ENCODE measurements around the gene SYDE2. TPM values are rescaled to one million over a fixed set of nuclear protein-coding genes. Genes with fewer than 3 reads are reported as not detected.
"Not testable (repeated sequence)": the region's sequence is repeated elsewhere in the genome, so short reads cannot be mapped to it uniquely, and the experiment has no call there.

SYDE2 gene
- total RNA-seq, 5 donors from 2014 or later (not counting 1 experiment from before 2014, with no cell fraction given), result 4.5 to 9.2 (median 5.8) TPM

- no CpG with 5 or more reads among the region's 5 CpGs for WGBS (ENCODE audit: insufficient coverage)
- ATAC-seq (replicated peaks in 1 of 4); H3K9me3 ChIP-seq; H3K4me1 ChIP-seq (ENCODE audit: control insufficient read depth in 1 of 2, extremely low read depth in 1 of 2, insufficient read depth in 2 of 2, low read length in 2 of 2); H3K27ac Mint-ChIP-seq; H3K4me3 ChIP-seq (ENCODE audit: control insufficient read depth in 1 of 2, extremely low read depth in 1 of 2, low read length in 1 of 2); DNase-seq; H3K36me3 Mint-ChIP-seq; H3K4me3 Mint-ChIP-seq; H3K27me3 Mint-ChIP-seq; H3K27ac ChIP-seq (ENCODE audit: low read length); H3K4me1 Mint-ChIP-seq; POLR2A ChIA-PET; H3K9me3 Mint-ChIP-seq; H3K36me3 ChIP-seq (ENCODE audit: control insufficient read depth in 2 of 2, extremely low read depth in 1 of 2, insufficient read depth in 1 of 2, low read length in 1 of 2); H3K27me3 ChIP-seq (replicated peaks in 1 of 2; ENCODE audit: control insufficient read depth in 2 of 2, extremely low read depth in 1 of 2, insufficient read depth in 2 of 2, low read length in 1 of 2): not testable (repeated sequence)
- CTCF ChIA-PET, result interaction anchor here in 1 of 2 donors (0.6 to 1.6 kb wide), 2 partner anchors 10 to 30 kb away, joined by 3 to 4 read pairs; no protein-coding TSS in a partner anchor
Measured at GRCh38 chr1:85138439-85138838, 62.4 kb downstream of the SYDE2 start.

GRCh38 chr1:85137660-85138059, 63.2 kb downstream of the SYDE2 start:
- Histone ChIP-seq H3K27me3 (replicated peaks in 1 of 2; ENCODE audit: control insufficient read depth in 2 of 2, extremely low read depth in 1 of 2, insufficient read depth in 2 of 2, low read length in 1 of 2) (no peaks in the 10 kb centered on the region), H3K36me3 (ENCODE audit: control insufficient read depth in 2 of 2, extremely low read depth in 1 of 2, insufficient read depth in 1 of 2, low read length in 1 of 2) (no peaks in the 10 kb centered on the region), H3K9me3 (no peaks in the 10 kb centered on the region), H3K4me3 (ENCODE audit: control insufficient read depth in 1 of 2, extremely low read depth in 1 of 2, low read length in 1 of 2) (no peak overlapping the region), H3K4me1 (ENCODE audit: control insufficient read depth in 1 of 2, extremely low read depth in 1 of 2, insufficient read depth in 2 of 2, low read length in 2 of 2) (no peaks in the 10 kb centered on the region), H3K27ac (ENCODE audit: low read length) (no peak overlapping the region)
- Mint-ChIP-seq H3K36me3 (no peaks in the 10 kb centered on the region), H3K4me3 (no peak overlapping the region), H3K27me3 (no peaks in the 10 kb centered on the region), H3K27ac (no peak overlapping the region), H3K9me3 (no peaks in the 10 kb centered on the region), H3K4me1 (no peaks in the 10 kb centered on the region)
- DNase-seq, result no peak
- ATAC-seq (replicated peaks in 1 of 4), result no peak
- POLR2A ChIA-PET, result no interaction called here
- 89% methylated on average over 6 of the region's 9 CpGs for WGBS (ENCODE audit: insufficient coverage)
- CTCF ChIA-PET, result no interaction called here

GRCh38 chr1:85135392-85135798, 65.4 kb downstream of the SYDE2 start:
- no CpG with 5 or more reads among the region's 1 CpG for WGBS (ENCODE audit: insufficient coverage)
- H3K27me3 ChIP-seq (replicated peaks in 1 of 2; ENCODE audit: control insufficient read depth in 2 of 2, extremely low read depth in 1 of 2, insufficient read depth in 2 of 2, low read length in 1 of 2), result no peaks in the 10 kb centered on the region
- CTCF ChIA-PET, result no interaction called here
- H3K27me3 Mint-ChIP-seq, result peaks cover 0 to 4% of the 10 kb centered on the region in 2 donors
- H3K9me3 Mint-ChIP-seq, result no peaks in the 10 kb centered on the region
- H3K36me3 Mint-ChIP-seq, result no peaks in the 10 kb centered on the region
- H3K27ac ChIP-seq (ENCODE audit: low read length), result no peak overlapping the region
- DNase-seq (no peak), ATAC-seq (replicated peaks in 1 of 4) (no peak)
- no peak overlapping the region for H3K27ac Mint-ChIP-seq
- POLR2A ChIA-PET, result interaction anchor here in 1 of 2 donors (0.7 kb wide), 1 partner anchor 18 kb away, joined by 6 read pairs; no protein-coding TSS in a partner anchor
- no peaks in the 10 kb centered on the region for H3K4me1 Mint-ChIP-seq
- H3K4me3 ChIP-seq (ENCODE audit: control insufficient read depth in 1 of 2, extremely low read depth in 1 of 2, low read length in 1 of 2), result no peak overlapping the region
- no peaks in the 10 kb centered on the region for H3K9me3 ChIP-seq
- no peaks in the 10 kb centered on the region for H3K36me3 ChIP-seq (ENCODE audit: control insufficient read depth in 2 of 2, extremely low read depth in 1 of 2, insufficient read depth in 1 of 2, low read length in 1 of 2)
- no peak overlapping the region for H3K4me3 Mint-ChIP-seq
- H3K4me1 ChIP-seq (ENCODE audit: control insufficient read depth in 1 of 2, extremely low read depth in 1 of 2, insufficient read depth in 2 of 2, low read length in 2 of 2), result no peaks in the 10 kb centered on the region

GRCh38 chr1:85134583-85135391, 66.0 kb downstream of the SYDE2 start:
- Mint-ChIP-seq H3K4me3 (no peak overlapping the region), H3K9me3 (no peaks in the 10 kb centered on the region), H3K4me1 (no peaks in the 10 kb centered on the region), H3K36me3 (no peaks in the 10 kb centered on the region), H3K27ac (no peak overlapping the region), H3K27me3 (peaks cover 0 to 4% of the 10 kb centered on the region in 2 donors)
- ATAC-seq (replicated peaks in 1 of 4), result no peak
- Histone ChIP-seq H3K9me3 (no peaks in the 10 kb centered on the region), H3K27ac (ENCODE audit: low read length) (no peak overlapping the region), H3K4me3 (ENCODE audit: control insufficient read depth in 1 of 2, extremely low read depth in 1 of 2, low read length in 1 of 2) (no peak overlapping the region), H3K27me3 (replicated peaks in 1 of 2; ENCODE audit: control insufficient read depth in 2 of 2, extremely low read depth in 1 of 2, insufficient read depth in 2 of 2, low read length in 1 of 2) (no peaks in the 10 kb centered on the region), H3K4me1 (ENCODE audit: control insufficient read depth in 1 of 2, extremely low read depth in 1 of 2, insufficient read depth in 2 of 2, low read length in 2 of 2) (no peaks in the 10 kb centered on the region), H3K36me3 (ENCODE audit: control insufficient read depth in 2 of 2, extremely low read depth in 1 of 2, insufficient read depth in 1 of 2, low read length in 1 of 2) (no peaks in the 10 kb centered on the region)
- no peak for DNase-seq
- ChIA-PET POLR2A (interaction anchor here in 1 of 2 donors (0.7 kb wide), 1 partner anchor 19 kb away, joined by 6 read pairs; no protein-coding TSS in a partner anchor), CTCF (no interaction called here)
- 89% methylated on average over 2 of the region's 3 CpGs for WGBS (ENCODE audit: insufficient coverage)

- Histone ChIP-seq H3K9me3 (no peaks in the 10 kb centered on the region), H3K36me3 (ENCODE audit: control insufficient read depth in 2 of 2, extremely low read depth in 1 of 2, insufficient read depth in 1 of 2, low read length in 1 of 2) (no peaks in the 10 kb centered on the region), H3K27ac (ENCODE audit: low read length) (no peak overlapping the region), H3K27me3 (replicated peaks in 1 of 2; ENCODE audit: control insufficient read depth in 2 of 2, extremely low read depth in 1 of 2, insufficient read depth in 2 of 2, low read length in 1 of 2) (no peaks in the 10 kb centered on the region), H3K4me3 (ENCODE audit: control insufficient read depth in 1 of 2, extremely low read depth in 1 of 2, low read length in 1 of 2) (no peak overlapping the region), H3K4me1 (ENCODE audit: control insufficient read depth in 1 of 2, extremely low read depth in 1 of 2, insufficient read depth in 2 of 2, low read length in 2 of 2) (no peaks in the 10 kb centered on the region)
- H3K4me1 Mint-ChIP-seq, result no peaks in the 10 kb centered on the region
- DNase-seq (no peak), ATAC-seq (replicated peaks in 1 of 4) (no peak)
- POLR2A ChIA-PET, result no interaction called here
- no peak overlapping the region for H3K4me3 Mint-ChIP-seq
- H3K27me3 Mint-ChIP-seq, result peaks cover 0 to 4% of the 10 kb centered on the region in 2 donors
- H3K27ac Mint-ChIP-seq, result no peak overlapping the region
- H3K36me3 Mint-ChIP-seq, result no peaks in the 10 kb centered on the region
- WGBS (ENCODE audit: insufficient coverage), result no CpG with 5 or more reads among the region's 2 CpGs
- H3K9me3 Mint-ChIP-seq, result no peaks in the 10 kb centered on the region
- CTCF ChIA-PET, result interaction anchor here (0.5 to 0.7 kb wide), 2 partner anchors 21 to 125 kb away, joined by 3 to 4 read pairs; partner anchors contain the start of gene C1orf52 (in 1 of the 2)
Measured at GRCh38 chr1:85133565-85134159, 67.2 kb downstream of the SYDE2 start.

- no peak overlapping the region for H3K27ac Mint-ChIP-seq
- no peaks in the 10 kb centered on the region for H3K36me3 ChIP-seq (ENCODE audit: control insufficient read depth in 2 of 2, extremely low read depth in 1 of 2, insufficient read depth in 1 of 2, low read length in 1 of 2)
- 80% methylated on average over 1 of the region's 4 CpGs for WGBS (ENCODE audit: insufficient coverage)
- H3K4me3 ChIP-seq (ENCODE audit: control insufficient read depth in 1 of 2, extremely low read depth in 1 of 2, low read length in 1 of 2), result no peak overlapping the region
- H3K36me3 Mint-ChIP-seq, result no peaks in the 10 kb centered on the region
- no peak overlapping the region for H3K27ac ChIP-seq (ENCODE audit: low read length)
- H3K27me3 Mint-ChIP-seq, result peaks cover 0 to 4% of the 10 kb centered on the region in 2 donors
- ChIA-PET POLR2A (no interaction called here), CTCF (interaction anchor here in 1 of 2 donors (0.6 kb wide), 1 partner anchor 306 kb away, joined by 3 read pairs; no protein-coding TSS in a partner anchor)
- no peaks in the 10 kb centered on the region for H3K9me3 ChIP-seq
- no peaks in the 10 kb centered on the region for H3K4me1 ChIP-seq (ENCODE audit: control insufficient read depth in 1 of 2, extremely low read depth in 1 of 2, insufficient read depth in 2 of 2, low read length in 2 of 2)
- no peaks in the 10 kb centered on the region for H3K27me3 ChIP-seq (replicated peaks in 1 of 2; ENCODE audit: control insufficient read depth in 2 of 2, extremely low read depth in 1 of 2, insufficient read depth in 2 of 2, low read length in 1 of 2)
- DNase-seq (no peak), ATAC-seq (replicated peaks in 1 of 4) (no peak)
- no peaks in the 10 kb centered on the region for H3K9me3 Mint-ChIP-seq
- H3K4me1 Mint-ChIP-seq, result no peaks in the 10 kb centered on the region
- H3K4me3 Mint-ChIP-seq, result no peak overlapping the region
Measured at GRCh38 chr1:85132078-85132720, 68.6 kb downstream of the SYDE2 start.
